ENCODE measurements around the gene DCAF5.

Gene DCAF5

DNA sequence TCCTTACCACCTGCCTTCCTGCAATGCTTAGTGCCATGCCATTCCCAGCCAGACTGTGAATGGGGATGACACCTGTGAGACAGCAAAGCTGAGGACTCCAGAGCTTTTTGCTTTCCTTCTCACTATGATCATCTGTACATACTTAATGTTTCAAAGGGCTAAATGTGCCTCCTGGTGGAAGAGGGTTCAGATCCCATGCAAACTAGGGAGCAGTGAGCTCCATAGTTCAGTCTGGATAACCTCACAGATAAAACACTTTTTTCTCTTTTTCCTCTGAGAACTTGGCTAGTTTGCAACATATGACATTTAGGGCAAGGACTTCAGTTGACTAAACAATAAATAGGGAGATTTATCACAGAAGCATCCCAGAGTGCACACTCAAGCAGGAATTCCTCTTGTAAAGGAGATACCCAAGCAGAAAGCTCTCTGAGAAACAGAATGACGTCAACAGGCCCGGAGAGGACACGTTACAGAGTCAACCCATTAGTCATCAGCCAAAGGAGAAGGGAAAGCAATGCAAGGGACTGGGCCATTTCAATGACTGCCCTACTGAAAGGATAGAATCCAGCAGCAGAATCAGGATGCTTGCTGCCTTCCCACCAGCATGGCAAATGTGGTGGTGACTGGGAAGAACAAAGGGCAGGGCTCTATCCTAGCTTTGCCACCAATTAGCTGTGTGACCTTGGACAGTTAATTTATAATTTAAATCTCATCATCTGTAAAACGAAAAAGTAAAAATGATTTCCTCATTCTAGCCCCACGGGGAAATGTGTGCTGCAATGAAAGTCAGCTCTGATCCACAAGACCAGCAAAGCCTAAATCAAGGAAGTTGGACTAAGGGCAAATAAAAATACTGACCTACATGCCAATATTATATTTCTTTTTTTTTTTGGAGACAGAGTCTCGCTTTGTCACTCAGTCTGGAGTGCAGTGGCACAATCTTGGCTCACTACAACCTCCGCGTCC is 93.0 kb downstream of the DCAF5 start:
- H3K36me3 ChIP-seq (ENCODE audit: control insufficient read depth, insufficient read depth, low read length) = peaks cover 37% of the 10 kb centered on the region
- no peak for DNase-seq

DNA sequence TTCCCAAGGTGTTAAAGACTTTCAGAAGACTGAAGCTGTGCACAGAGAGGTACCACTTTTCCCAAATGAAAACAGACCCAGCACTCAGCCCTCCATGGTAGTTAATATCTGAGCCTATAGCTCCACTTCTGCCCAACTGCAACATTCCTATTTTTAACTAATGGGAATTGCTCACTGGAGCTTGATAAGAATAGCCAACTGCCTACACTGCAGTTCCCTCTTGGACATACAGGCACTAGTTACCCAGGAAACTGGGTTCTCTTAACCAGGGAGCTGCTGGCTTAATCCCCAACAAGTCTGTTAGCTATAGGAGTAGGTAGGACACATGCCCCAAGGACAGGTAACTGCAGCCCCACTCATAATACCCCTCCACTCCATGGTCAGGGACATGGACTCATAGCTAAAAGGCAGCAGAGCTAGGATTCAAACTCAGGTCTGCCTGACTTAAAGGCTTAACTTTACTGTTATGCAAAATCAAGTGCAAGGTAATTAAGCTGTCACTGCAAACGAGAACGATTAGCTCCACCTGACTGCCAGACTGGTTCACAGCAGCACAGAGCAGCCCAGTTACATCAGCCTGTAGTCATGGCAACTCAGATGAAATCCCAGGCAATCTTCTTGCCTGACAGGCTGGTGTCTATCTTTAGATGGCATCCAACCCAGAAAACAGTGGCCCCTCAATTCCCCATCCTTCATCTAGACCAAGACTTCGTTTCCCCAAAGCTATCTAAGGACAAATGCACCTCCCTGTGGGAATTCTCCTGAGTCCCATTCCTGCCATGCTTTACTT is 96.7 kb downstream of the DCAF5 start:
- Histone ChIP-seq H3K9me3 (ENCODE audit: control insufficient read depth, low read length) (no peaks in the 10 kb centered on the region), H3K4me1 (ENCODE audit: control insufficient read depth, insufficient read depth, low read length, poor library complexity, severe bottlenecking) (no peaks in the 10 kb centered on the region), H3K27me3 (replicated peaks; ENCODE audit: control insufficient read depth, insufficient read depth, low read length, poor library complexity, severe bottlenecking) (no peaks in the 10 kb centered on the region), H3K4me3 (ENCODE audit: insufficient read depth, low read depth, low read length, poor library complexity, severe bottlenecking) (no peak overlapping the region), H3K27ac (ENCODE audit: insufficient read depth, low read length, poor library complexity, severe bottlenecking) (no peak overlapping the region), H3K36me3 (ENCODE audit: control insufficient read depth, insufficient read depth, low read length) (peaks cover 46% of the 10 kb centered on the region)
- no peak for DNase-seq

More for the DNA sequence above, 93.0 kb downstream of the DCAF5 start:
- H3K4me1 ChIP-seq (ENCODE audit: control insufficient read depth, insufficient read depth, low read length, poor library complexity, severe bottlenecking) = no peaks in the 10 kb centered on the region
- no peaks in the 10 kb centered on the region for H3K27me3 ChIP-seq (replicated peaks; ENCODE audit: control insufficient read depth, insufficient read depth, low read length, poor library complexity, severe bottlenecking)
- no peak overlapping the region for H3K27ac ChIP-seq (ENCODE audit: insufficient read depth, low read length, poor library complexity, severe bottlenecking)
- H3K9me3 ChIP-seq (ENCODE audit: control insufficient read depth, low read length) = no peaks in the 10 kb centered on the region
- H3K4me3 ChIP-seq (ENCODE audit: insufficient read depth, low read depth, low read length, poor library complexity, severe bottlenecking) = no peak overlapping the region

DNA sequence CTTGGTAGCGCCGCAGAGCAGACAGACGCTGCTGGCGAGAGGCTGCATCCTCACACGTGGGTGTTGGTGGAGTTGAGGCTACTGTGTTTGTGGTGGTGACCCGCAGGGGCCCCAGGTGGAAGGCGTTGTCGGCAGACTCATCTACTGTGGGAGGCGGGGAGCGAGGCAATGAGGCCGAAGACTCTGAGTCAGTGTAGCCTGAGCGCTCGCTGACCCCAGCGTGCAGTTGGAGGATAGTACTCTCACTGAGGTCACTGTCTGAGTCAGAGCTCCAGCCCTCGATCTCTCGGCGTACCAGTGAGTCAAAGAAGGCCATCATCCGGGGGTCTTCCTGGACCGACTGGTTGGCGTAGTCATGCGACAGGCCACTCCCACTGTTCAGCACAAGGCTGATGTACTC is 97.8 kb downstream of the DCAF5 start:
- Histone ChIP-seq H3K27ac (ENCODE audit: insufficient read depth, low read length, poor library complexity, severe bottlenecking) (no peak overlapping the region), H3K4me1 (ENCODE audit: control insufficient read depth, insufficient read depth, low read length, poor library complexity, severe bottlenecking) (no peaks in the 10 kb centered on the region), H3K36me3 (ENCODE audit: control insufficient read depth, insufficient read depth, low read length) (peaks cover 43% of the 10 kb centered on the region), H3K27me3 (replicated peaks; ENCODE audit: control insufficient read depth, insufficient read depth, low read length, poor library complexity, severe bottlenecking) (no peaks in the 10 kb centered on the region), H3K4me3 (ENCODE audit: insufficient read depth, low read depth, low read length, poor library complexity, severe bottlenecking) (no peak overlapping the region), H3K9me3 (ENCODE audit: control insufficient read depth, low read length) (no peaks in the 10 kb centered on the region)
- no peak for DNase-seq

DNA sequence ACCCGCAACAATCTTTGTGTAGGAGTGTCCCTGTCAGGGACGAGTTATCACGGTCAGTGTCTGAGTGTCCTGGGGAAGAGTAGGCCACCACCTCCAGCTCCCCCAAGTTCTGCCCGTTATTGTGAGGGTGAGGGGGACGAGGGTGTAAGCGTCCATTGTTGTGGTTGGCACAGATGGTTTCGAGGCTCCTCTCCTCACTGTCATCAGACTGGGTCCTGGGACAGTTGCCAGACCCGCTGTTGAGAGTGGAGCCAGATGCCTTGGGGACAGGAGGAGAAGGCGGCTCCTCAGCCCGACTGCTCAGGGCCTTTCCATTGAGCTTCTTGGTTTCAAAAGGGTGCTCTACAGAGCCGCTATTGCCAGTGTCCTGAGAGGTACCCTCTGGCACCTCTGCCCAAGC is 98.9 kb downstream of the DCAF5 start:
- Histone ChIP-seq H3K36me3 (ENCODE audit: control insufficient read depth, insufficient read depth, low read length) (peaks cover 33% of the 10 kb centered on the region), H3K9me3 (ENCODE audit: control insufficient read depth, low read length) (no peaks in the 10 kb centered on the region), H3K4me1 (ENCODE audit: control insufficient read depth, insufficient read depth, low read length, poor library complexity, severe bottlenecking) (no peaks in the 10 kb centered on the region), H3K27me3 (replicated peaks; ENCODE audit: control insufficient read depth, insufficient read depth, low read length, poor library complexity, severe bottlenecking) (no peaks in the 10 kb centered on the region), H3K4me3 (ENCODE audit: insufficient read depth, low read depth, low read length, poor library complexity, severe bottlenecking) (no peak overlapping the region), H3K27ac (ENCODE audit: insufficient read depth, low read length, poor library complexity, severe bottlenecking) (no peak overlapping the region)
- DNase-seq = no peak

DNA sequence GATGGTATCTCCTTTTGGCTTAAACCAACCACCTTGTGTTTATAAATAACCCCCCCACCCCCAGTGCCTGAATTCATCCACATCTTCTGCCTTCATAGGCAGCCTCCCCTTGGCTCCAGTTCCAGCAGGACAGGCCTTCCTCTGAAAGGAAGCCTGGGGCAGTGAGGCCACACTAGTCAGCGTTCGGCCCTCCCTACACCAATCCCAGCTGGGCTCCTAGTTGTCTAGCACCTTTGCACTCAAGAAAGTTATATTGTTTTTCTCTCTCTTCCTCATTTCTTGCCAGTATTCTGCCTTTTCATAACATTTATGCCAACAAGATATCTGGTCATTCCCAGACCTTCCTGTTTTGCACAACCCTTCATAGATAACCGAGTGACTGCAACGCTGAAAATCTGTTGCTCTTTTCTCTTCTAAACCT is 100.7 kb downstream of the DCAF5 start:
- Histone ChIP-seq H3K4me3 (ENCODE audit: insufficient read depth, low read depth, low read length, poor library complexity, severe bottlenecking) (no peak overlapping the region), H3K27me3 (replicated peaks; ENCODE audit: control insufficient read depth, insufficient read depth, low read length, poor library complexity, severe bottlenecking) (no peaks in the 10 kb centered on the region), H3K36me3 (ENCODE audit: control insufficient read depth, insufficient read depth, low read length) (peaks cover 32% of the 10 kb centered on the region), H3K9me3 (ENCODE audit: control insufficient read depth, low read length) (no peaks in the 10 kb centered on the region), H3K27ac (ENCODE audit: insufficient read depth, low read length, poor library complexity, severe bottlenecking) (no peak overlapping the region), H3K4me1 (ENCODE audit: control insufficient read depth, insufficient read depth, low read length, poor library complexity, severe bottlenecking) (no peaks in the 10 kb centered on the region)
- no peak for DNase-seq

DNA sequence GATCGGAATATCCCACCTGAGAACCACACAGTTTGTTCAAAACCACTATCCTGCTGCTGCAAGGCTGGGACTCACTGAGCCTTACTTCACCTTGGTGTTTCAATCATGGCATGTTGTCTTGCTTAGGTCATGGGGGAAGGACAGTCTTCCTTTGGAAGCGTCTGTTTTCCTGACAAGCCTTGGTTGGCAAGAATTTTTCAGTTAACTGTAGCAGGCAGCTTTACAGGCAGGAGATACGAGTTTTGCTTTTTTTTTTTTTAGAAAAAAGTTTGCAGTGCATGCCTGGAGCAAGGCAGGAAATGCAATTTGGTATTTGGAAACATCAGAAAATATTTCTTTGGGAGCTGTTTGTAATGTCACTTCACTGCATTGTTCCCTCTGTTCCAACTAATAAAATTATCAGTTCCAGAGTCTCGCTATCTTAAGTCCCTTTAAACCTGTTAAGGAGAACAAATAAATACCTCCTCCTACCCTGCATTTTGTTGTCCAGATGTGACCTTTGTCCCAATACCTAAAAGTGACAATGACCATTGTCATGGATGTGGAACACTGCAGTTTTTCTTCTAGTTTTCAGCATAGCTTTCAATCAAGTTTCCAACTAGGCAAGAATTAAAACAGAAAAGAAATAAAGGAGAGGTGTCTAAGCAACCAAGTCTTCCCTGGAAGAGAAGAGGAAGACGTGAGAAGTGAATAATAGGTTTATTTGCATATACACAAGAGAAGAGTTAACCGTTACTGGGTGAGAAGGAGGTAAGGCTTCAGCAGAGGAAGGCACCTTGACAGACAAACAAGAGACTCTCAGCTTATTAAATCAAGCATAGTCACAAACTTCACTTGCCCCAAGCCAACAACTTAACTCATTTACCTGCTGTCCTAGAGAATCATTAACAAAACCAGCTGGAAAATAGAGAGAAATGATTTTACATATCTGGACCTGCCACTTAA is 102.4 kb downstream of the DCAF5 start:
- Histone ChIP-seq H3K4me1 (ENCODE audit: control insufficient read depth, insufficient read depth, low read length, poor library complexity, severe bottlenecking) (no peaks in the 10 kb centered on the region), H3K27me3 (replicated peaks; ENCODE audit: control insufficient read depth, insufficient read depth, low read length, poor library complexity, severe bottlenecking) (no peaks in the 10 kb centered on the region), H3K9me3 (ENCODE audit: control insufficient read depth, low read length) (no peaks in the 10 kb centered on the region), H3K27ac (ENCODE audit: insufficient read depth, low read length, poor library complexity, severe bottlenecking) (no peak overlapping the region), H3K4me3 (ENCODE audit: insufficient read depth, low read depth, low read length, poor library complexity, severe bottlenecking) (no peak overlapping the region), H3K36me3 (ENCODE audit: control insufficient read depth, insufficient read depth, low read length) (peaks cover 30% of the 10 kb centered on the region)
- no peak for DNase-seq

DNA sequence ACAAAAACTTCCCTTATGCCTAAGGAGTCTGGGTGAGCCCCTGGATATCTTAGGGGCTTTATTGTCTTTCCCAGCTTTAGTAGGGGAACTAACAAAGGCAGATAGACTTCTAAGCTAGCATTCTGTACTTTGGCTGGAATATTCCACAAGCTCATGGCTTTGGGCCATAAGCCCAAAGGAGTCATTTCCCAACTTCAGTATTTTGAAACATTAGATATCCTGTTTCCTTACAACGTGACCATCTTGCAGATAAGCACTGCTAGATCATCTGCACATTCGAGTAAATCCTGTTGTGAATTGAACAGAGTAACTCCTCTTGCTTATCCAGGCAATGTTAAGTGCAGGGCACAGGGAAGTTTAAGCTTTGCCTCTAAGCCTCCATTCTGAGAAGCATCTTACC is 103.2 kb downstream of the DCAF5 start:
- no peak overlapping the region for H3K27ac ChIP-seq (ENCODE audit: insufficient read depth, low read length, poor library complexity, severe bottlenecking)
- H3K4me3 ChIP-seq (ENCODE audit: insufficient read depth, low read depth, low read length, poor library complexity, severe bottlenecking) = no peak overlapping the region
- peaks cover 22% of the 10 kb centered on the region for H3K36me3 ChIP-seq (ENCODE audit: control insufficient read depth, insufficient read depth, low read length)
- H3K27me3 ChIP-seq (replicated peaks; ENCODE audit: control insufficient read depth, insufficient read depth, low read length, poor library complexity, severe bottlenecking) = no peaks in the 10 kb centered on the region
- no peaks in the 10 kb centered on the region for H3K4me1 ChIP-seq (ENCODE audit: control insufficient read depth, insufficient read depth, low read length, poor library complexity, severe bottlenecking)
- H3K9me3 ChIP-seq (ENCODE audit: control insufficient read depth, low read length) = no peaks in the 10 kb centered on the region
- no peak for DNase-seq

DNA sequence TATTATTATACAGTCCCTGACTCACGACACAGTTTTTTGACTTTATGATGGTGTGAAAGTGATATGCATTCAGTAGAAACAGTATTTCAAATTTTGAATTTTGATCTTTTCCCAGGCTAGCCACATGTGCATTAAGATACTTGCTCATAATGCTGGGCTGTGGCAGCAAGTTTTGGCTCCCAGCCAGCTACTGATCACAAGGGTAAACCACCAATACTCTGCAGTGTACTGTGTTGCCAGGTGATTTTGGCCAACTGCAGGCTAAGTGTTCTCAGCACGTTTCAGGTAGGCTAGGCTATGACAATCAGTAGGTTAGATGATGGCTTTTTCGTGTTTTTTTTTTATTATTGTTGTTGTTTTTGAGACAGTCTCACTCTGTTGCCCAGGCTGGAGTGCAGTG is 104.5 kb downstream of the DCAF5 start:
- H3K36me3 ChIP-seq (ENCODE audit: control insufficient read depth, insufficient read depth, low read length) = peaks cover 10% of the 10 kb centered on the region
- no peaks in the 10 kb centered on the region for H3K4me1 ChIP-seq (ENCODE audit: control insufficient read depth, insufficient read depth, low read length, poor library complexity, severe bottlenecking)
- no peak for DNase-seq
- H3K4me3 ChIP-seq (ENCODE audit: insufficient read depth, low read depth, low read length, poor library complexity, severe bottlenecking) = no peak overlapping the region
- H3K27me3 ChIP-seq (replicated peaks; ENCODE audit: control insufficient read depth, insufficient read depth, low read length, poor library complexity, severe bottlenecking) = no peaks in the 10 kb centered on the region
- no peaks in the 10 kb centered on the region for H3K9me3 ChIP-seq (ENCODE audit: control insufficient read depth, low read length)
- no peak overlapping the region for H3K27ac ChIP-seq (ENCODE audit: insufficient read depth, low read length, poor library complexity, severe bottlenecking)

DNA sequence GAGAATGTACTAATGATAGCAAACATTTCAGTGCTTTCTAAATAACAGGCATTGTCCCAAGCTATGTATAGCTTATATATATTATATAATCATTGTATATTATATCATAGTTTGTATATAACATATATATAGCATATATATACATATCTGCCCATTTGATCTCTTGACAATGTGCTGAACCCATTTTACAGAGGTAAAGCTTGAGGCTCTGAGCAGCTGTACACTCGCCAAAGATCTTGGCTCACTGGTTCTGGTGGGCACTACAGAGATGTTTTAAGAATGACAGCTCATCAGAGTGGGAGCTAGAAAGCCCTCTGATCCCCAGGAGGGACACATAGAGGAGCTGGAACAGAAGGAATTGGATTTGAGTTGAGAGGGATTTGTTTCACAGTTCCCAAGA is 105.7 kb downstream of the DCAF5 start:
- no peak for DNase-seq
- H3K9me3 ChIP-seq (ENCODE audit: control insufficient read depth, low read length) = no peaks in the 10 kb centered on the region
- no peak overlapping the region for H3K4me3 ChIP-seq (ENCODE audit: insufficient read depth, low read depth, low read length, poor library complexity, severe bottlenecking)
- H3K4me1 ChIP-seq (ENCODE audit: control insufficient read depth, insufficient read depth, low read length, poor library complexity, severe bottlenecking) = no peaks in the 10 kb centered on the region
- H3K36me3 ChIP-seq (ENCODE audit: control insufficient read depth, insufficient read depth, low read length) = no peaks in the 10 kb centered on the region
- H3K27me3 ChIP-seq (replicated peaks; ENCODE audit: control insufficient read depth, insufficient read depth, low read length, poor library complexity, severe bottlenecking) = no peaks in the 10 kb centered on the region
- no peak overlapping the region for H3K27ac ChIP-seq (ENCODE audit: insufficient read depth, low read length, poor library complexity, severe bottlenecking)

Data from effector memory CD4-positive, alpha-beta T cell (primary cell).